ENCODE results near the gene SLC50A1.

DNA sequence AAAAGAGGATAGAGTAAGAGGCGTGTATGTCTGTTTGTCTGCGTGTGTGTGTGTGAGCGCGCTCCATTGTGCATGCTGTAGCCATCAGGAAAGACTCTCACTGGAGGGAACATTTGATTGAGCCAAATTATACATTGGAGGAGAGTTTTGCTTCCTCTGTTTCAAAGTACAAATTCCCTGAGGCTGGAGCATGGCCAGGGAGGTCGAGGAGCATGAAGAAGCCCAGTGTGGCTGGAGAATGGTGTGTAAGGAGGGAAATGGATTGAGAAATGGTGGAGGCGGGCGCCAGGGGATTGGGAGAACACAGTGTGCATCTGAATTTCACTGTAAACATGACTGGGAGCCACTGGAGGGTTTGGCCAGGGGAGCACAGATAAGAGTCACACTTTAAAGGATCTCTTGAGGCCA lies 30.0 kb upstream of the SLC50A1 start:
- TF ChIP-seq, protein P1, sequence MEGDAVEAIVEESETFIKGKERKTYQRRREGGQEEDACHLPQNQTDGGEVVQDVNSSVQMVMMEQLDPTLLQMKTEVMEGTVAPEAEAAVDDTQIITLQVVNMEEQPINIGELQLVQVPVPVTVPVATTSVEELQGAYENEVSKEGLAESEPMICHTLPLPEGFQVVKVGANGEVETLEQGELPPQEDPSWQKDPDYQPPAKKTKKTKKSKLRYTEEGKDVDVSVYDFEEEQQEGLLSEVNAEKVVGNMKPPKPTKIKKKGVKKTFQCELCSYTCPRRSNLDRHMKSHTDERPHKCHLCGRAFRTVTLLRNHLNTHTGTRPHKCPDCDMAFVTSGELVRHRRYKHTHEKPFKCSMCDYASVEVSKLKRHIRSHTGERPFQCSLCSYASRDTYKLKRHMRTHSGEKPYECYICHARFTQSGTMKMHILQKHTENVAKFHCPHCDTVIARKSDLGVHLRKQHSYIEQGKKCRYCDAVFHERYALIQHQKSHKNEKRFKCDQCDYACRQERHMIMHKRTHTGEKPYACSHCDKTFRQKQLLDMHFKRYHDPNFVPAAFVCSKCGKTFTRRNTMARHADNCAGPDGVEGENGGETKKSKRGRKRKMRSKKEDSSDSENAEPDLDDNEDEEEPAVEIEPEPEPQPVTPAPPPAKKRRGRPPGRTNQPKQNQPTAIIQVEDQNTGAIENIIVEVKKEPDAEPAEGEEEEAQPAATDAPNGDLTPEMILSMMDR (IDR thresholded peaks at IDR 0.05) = no peak
- TF ChIP-seq POLR2A (IDR thresholded peaks at IDR 0.05; ENCODE audit: low read length) = no peak

Measured in A549 (cell line).